Stimulated activated CD4-positive, alpha-beta T cell treated with anti-CD3 and anti-CD28 coated beads, Interleukin-1b, Interleukin-23, amount 100 ng/mL, for 48 hours (primary cell): ENCODE measurements around the gene CMTM5.
"Not testable (repeated sequence)": the region's sequence is repeated elsewhere in the genome, so short reads cannot be mapped to it uniquely, and the experiment has no call there.

ENCODE experiments used
- DNase-seq: peaks from one replicate; pipeline ENCODE4 v3.0.0-alpha.2; 2020

Gene CMTM5

GRCh38 chr14:23416801-23417200 lies 40.0 kb downstream of the CMTM5 start:
- DNase-seq = no peak

DNA sequence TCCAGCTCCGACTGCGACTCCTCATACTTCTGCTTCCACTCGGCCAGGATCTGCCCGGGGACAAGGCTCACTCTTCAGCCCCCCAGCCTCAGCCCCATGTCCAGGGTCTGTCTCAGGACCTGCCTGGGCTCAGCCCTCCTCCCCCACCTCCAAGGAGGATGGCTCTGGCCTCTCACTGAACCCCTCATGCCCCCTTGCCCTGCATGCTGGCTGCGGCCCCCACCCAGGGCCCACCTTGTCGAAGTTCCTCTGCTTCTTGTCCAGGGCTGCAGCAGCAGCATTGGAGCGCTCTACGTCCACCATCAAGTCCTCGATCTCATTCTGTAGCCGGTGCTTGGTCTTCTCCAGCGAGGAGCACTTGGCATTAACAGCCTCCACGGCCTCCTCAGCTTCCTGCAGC lies 40.4 kb downstream of the CMTM5 start:
- DNase-seq = not testable (repeated sequence)

- DNase-seq = no peak
Measured at GRCh38 chr14:23418021-23418420, 41.2 kb downstream of the CMTM5 start.

DNA sequence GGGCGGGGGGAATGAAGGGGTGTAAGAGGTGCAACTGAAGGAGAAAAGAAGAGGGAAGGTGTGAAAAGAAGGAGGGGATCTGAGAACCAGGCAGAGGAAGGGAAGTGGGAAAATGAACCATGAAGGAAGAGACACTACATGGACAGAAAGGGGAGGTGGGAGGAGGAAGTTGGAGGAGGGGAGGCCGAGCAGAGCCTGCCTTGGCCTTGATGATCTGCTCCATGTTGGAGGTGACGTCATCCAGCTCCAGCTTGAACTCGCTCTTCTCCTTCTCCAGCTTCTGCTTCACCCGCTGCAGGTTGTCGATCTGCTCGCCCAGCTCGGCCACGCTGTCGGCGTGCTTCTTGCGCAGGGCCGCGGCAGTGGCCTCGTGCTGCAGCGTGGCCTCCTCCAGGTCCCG lies 42.8 kb downstream of the CMTM5 start:
- DNase-seq = not testable (repeated sequence)

DNA sequence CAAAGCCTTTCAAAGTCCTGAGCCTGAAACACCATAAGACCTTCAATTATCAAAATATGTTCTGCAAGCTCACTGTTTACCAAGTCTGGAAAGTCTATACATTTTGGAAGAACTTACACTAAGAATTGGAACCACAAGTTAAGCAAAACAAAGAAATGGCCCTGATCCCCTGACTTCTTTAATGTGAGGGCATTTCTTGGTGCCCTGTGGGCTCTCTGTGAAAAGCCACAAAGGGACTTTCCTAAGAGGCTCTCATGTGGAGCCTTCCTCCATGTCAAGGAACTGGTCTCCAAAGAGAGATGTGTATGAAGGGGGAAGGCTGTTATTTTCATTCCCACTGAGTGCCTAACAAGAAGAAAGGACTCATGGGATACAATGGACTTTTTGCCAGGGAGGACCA lies 44.7 kb downstream of the CMTM5 start:
- DNase-seq = no peak

DNA sequence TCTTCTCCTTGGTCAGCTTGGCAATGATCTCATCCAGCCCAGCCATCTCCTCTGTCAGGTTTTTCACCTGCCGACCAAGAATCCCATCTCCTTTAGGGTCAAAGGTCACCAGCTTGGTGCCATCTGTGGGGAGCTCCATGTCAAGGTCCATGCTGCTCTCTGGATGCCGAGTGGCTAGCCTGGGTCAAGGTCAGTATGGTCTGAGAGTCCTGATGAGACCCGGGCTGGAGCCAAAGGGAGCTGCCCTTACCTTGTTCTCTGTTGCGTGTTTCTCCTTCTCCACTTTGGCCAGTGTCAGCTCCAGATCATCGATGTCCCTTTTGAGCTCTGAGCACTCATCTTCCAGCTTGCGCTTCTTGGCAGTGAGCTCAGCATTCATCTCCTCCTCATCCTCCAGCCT lies 46.8 kb downstream of the CMTM5 start:
- no peak for DNase-seq

- no peak for DNase-seq
Measured at GRCh38 chr14:23425169-23425568, 48.3 kb downstream of the CMTM5 start.

- not testable (repeated sequence) for DNase-seq
Measured at GRCh38 chr14:23425798-23426197, 49.0 kb downstream of the CMTM5 start.

DNA sequence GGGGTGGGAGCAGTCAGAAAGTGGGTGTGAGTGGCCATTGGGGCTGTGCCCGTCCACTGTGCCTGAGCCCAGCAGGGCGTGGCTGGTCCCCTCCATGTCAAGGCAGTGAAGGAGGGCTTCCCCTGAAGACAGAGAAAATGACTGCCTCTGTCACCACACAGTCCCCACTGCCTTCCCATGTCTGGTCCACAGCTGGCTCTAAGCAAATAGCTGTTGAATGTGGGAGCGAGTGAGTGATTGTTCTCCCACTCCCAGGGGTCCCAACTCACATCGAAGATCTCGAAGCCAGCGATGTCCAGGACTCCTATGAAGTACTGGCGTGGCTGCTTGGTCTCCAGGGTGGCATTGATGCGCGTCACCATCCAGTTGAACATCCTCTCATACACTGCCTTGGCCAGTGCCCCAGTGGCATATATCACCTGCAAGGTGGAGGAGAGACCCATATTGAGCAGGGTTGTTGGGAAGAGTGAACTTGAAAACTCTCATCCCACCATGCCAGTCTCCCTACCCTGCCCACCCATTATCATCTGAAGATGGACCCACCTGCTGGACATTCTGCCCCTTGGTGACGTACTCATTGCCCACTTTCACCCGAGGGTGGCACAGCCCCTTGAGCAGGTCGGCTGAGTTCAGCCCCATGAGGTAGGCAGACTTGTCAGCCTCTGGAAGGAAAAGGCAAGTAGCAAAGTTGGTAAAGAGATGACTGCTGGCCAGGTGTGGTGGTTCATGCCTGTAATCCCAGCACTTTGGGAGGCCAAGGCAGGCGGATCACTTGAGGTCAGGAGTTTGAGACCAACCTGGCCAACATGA lies 52.0 kb downstream of the CMTM5 start:
- DNase-seq = no peak
